Ovary (tissue), 3 donors: ENCODE measurements around the gene UST.

Experiments
- POLR2A ChIP-seq: fragments of 450-650 bp; IDR thresholded peaks from one replicate; pipeline ENCODE4 v1.6.1; 2017; ENCODE audit warnings: antibody characterized with exemption, mild to moderate bottlenecking, moderate library complexity
- TF ChIP-seq, protein P1 (sequence below), 3 donors: fragments of 450-650 bp in 2 of 3; fragments of 200-600 bp in 1 of 3; IDR thresholded peaks; one replicate each; pipeline versions ENCODE4 v1.5.1 to v1.8.0; 2016 to 2022; ENCODE audit warnings: antibody characterized with exemption in 3 of 3, mild to moderate bottlenecking in 1 of 3
- donor health status: DM: no; HTN: no; CAD: no.

DNA sequence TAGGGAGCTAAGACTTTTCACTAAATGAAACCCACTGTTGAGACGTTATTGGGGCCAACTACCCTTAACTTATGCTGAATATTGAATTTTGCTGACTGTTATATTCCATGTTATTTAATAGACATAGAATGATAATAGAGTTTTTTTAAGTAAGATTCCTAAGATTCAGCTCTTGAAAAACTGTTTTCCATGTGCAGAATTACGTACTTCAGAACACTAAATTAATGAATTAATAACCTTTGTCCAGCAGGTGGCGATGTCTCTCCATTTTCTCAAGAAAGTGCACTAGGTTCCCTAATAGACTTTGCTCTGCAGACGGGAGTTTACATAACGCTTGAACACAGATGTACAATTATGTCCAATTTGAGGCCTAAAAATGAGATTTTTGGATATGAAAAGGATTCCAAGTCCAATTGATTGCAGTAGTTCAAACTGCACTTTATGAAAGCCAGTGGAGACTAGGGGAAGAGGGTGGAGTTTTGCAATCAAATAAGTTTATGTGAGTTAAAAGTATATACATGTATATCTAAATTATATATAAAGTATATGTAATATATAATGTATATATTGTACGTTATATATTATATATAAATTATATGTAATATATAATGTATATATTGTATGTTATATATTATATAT lies 282.1 kb downstream of the UST start:
- TF ChIP-seq POLR2A = no peak
- TF ChIP-seq, protein P1, sequence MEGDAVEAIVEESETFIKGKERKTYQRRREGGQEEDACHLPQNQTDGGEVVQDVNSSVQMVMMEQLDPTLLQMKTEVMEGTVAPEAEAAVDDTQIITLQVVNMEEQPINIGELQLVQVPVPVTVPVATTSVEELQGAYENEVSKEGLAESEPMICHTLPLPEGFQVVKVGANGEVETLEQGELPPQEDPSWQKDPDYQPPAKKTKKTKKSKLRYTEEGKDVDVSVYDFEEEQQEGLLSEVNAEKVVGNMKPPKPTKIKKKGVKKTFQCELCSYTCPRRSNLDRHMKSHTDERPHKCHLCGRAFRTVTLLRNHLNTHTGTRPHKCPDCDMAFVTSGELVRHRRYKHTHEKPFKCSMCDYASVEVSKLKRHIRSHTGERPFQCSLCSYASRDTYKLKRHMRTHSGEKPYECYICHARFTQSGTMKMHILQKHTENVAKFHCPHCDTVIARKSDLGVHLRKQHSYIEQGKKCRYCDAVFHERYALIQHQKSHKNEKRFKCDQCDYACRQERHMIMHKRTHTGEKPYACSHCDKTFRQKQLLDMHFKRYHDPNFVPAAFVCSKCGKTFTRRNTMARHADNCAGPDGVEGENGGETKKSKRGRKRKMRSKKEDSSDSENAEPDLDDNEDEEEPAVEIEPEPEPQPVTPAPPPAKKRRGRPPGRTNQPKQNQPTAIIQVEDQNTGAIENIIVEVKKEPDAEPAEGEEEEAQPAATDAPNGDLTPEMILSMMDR (IDR thresholded peaks at IDR 0.05) = peak; percentile 65 to 89 (median 84)
